ENCODE data around the gene NCAPG2. TPM values are rescaled to one million over a fixed set of nuclear protein-coding genes. Genes with fewer than 3 reads are reported as not detected.

NCAPG2 gene
- total and polyA plus RNA-seq, 2 of the 13 experiments (the other 11 are each of a cell fraction or from before 2014, with no cell fraction given), result 15.1 to 30.7 TPM

- TF ChIP-seq FOXM1 (CRISPR knock-in tag; IDR thresholded peaks at IDR 0.05), result no peak
- TF ChIP-seq ZNF33B (CRISPR knock-in tag; IDR thresholded peaks at IDR 0.05), result no peak
- peak; percentile 62 for TF ChIP-seq HNF4G (IDR thresholded peaks at IDR 0.05; ENCODE audit: borderline replicate concordance, low read depth, low read length)
- TF ChIP-seq HNF4G (CRISPR knock-in tag; IDR thresholded peaks at IDR 0.05; ENCODE audit: borderline replicate concordance, low read depth), result peak; percentile 24; the same call in 1 of the 2 replicates
- 0 out of 2 replicates have a peak, but pooled peaks have one; percentile 37 for TF ChIP-seq ZNF891 (CRISPR knock-in tag; IDR thresholded peaks at IDR 0.05)
- no peak for TF ChIP-seq USF2 (IDR thresholded peaks at IDR 0.05; ENCODE audit: low read depth, low read length)
- TF ChIP-seq USF2 (CRISPR knock-in tag; IDR thresholded peaks at IDR 0.05; ENCODE audit: borderline replicate concordance), result no peak
- no peak for TF ChIP-seq SMC3 (IDR thresholded peaks at IDR 0.05; ENCODE audit: low read length)
- no peak for TF ChIP-seq GRHL1 (CRISPR knock-in tag; conservative IDR thresholded peaks at IDR 0.05)
- 0 out of 2 replicates have a peak, but pooled peaks have one; percentile 23 for TF ChIP-seq IRF2 (CRISPR knock-in tag; IDR thresholded peaks at IDR 0.05)
- TF ChIP-seq ADNP (CRISPR knock-in tag; IDR thresholded peaks at IDR 0.05), result 0 out of 2 replicates have a peak, but pooled peaks have one; percentile 17
- TF ChIP-seq ZNF383 (CRISPR knock-in tag; IDR thresholded peaks at IDR 0.05; ENCODE audit: borderline replicate concordance), result no peak
- 0 out of 2 replicates have a peak, but pooled peaks have one; percentile 37 for TF ChIP-seq NR2C2 (CRISPR knock-in tag; IDR thresholded peaks at IDR 0.05; ENCODE audit: borderline replicate concordance)
- TF ChIP-seq, protein P1, sequence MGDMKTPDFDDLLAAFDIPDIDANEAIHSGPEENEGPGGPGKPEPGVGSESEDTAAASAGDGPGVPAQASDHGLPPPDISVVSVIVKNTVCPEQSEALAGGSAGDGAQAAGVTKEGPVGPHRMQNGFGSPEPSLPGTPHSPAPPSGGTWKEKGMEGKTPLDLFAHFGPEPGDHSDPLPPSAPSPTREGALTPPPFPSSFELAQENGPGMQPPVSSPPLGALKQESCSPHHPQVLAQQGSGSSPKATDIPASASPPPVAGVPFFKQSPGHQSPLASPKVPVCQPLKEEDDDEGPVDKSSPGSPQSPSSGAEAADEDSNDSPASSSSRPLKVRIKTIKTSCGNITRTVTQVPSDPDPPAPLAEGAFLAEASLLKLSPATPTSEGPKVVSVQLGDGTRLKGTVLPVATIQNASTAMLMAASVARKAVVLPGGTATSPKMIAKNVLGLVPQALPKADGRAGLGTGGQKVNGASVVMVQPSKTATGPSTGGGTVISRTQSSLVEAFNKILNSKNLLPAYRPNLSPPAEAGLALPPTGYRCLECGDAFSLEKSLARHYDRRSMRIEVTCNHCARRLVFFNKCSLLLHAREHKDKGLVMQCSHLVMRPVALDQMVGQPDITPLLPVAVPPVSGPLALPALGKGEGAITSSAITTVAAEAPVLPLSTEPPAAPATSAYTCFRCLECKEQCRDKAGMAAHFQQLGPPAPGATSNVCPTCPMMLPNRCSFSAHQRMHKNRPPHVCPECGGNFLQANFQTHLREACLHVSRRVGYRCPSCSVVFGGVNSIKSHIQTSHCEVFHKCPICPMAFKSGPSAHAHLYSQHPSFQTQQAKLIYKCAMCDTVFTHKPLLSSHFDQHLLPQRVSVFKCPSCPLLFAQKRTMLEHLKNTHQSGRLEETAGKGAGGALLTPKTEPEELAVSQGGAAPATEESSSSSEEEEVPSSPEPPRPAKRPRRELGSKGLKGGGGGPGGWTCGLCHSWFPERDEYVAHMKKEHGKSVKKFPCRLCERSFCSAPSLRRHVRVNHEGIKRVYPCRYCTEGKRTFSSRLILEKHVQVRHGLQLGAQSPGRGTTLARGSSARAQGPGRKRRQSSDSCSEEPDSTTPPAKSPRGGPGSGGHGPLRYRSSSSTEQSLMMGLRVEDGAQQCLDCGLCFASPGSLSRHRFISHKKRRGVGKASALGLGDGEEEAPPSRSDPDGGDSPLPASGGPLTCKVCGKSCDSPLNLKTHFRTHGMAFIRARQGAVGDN (CRISPR knock-in tag; IDR thresholded peaks at IDR 0.05), result peak; percentile 65
- TF ChIP-seq ZNF224 (CRISPR knock-in tag; IDR thresholded peaks at IDR 0.05), result no peak
- TF ChIP-seq ZMYM4 (CRISPR knock-in tag; IDR thresholded peaks at IDR 0.05), result no peak
- TF ChIP-seq MTF2 (CRISPR knock-in tag; IDR thresholded peaks at IDR 0.05; ENCODE audit: borderline replicate concordance), result no peak
- 0 out of 2 replicates have a peak, but pooled peaks have one; percentile 7 for TF ChIP-seq BHLHE40 (IDR thresholded peaks at IDR 0.05; ENCODE audit: low read length)
- TF ChIP-seq, protein P2, sequence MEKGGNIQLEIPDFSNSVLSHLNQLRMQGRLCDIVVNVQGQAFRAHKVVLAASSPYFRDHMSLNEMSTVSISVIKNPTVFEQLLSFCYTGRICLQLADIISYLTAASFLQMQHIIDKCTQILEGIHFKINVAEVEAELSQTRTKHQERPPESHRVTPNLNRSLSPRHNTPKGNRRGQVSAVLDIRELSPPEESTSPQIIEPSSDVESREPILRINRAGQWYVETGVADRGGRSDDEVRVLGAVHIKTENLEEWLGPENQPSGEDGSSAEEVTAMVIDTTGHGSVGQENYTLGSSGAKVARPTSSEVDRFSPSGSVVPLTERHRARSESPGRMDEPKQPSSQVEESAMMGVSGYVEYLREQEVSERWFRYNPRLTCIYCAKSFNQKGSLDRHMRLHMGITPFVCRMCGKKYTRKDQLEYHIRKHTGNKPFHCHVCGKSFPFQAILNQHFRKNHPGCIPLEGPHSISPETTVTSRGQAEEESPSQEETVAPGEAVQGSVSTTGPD (CRISPR knock-in tag; IDR thresholded peaks at IDR 0.05), result no peak
Measured at GRCh38 chr7:158591944-158592343, 112.7 kb downstream of the NCAPG2 start (continued).

Data from HepG2 (cell line).